Right cardiac atrium (tissue), 5 donors: ENCODE data around the gene GSK3B. TPM values are rescaled to one million over a fixed set of nuclear protein-coding genes. Genes with fewer than 3 reads are reported as not detected.

ENCODE experiments used
- ATAC-seq, 2 donors: fragments of 200-7000 bp; cut with Tn5 transposase; one replicate each; pipeline versions ENCODE4 v1.8.0 to v1.9.1; 2020; ENCODE audit warnings: moderate library complexity in 2 of 2, mild to moderate bottlenecking in 1 of 2
- DNase-seq, 3 donors: peaks; one replicate each; pipeline ENCODE4 v3.0.0-alpha.2; 2020
- H3K27ac ChIP-seq: one replicate; pipeline ENCODE4 v1.5.1; 2013; ENCODE audit warnings: mild to moderate bottlenecking, low read length, control low read depth, moderate library complexity
- H3K27me3 ChIP-seq: one replicate; pipeline ENCODE4 v1.6.1; 2013; ENCODE audit not compliant: control insufficient read depth, insufficient read depth
- H3K4me1 ChIP-seq: one replicate; pipeline ENCODE4 v1.6.1; 2013; ENCODE audit warnings: low read length; ENCODE audit not compliant: control insufficient read depth, insufficient read depth
- H3K4me3 ChIP-seq: one replicate; pipeline ENCODE4 v1.5.1; 2013; ENCODE audit warnings: low read length, control low read depth
- H3K9me3 ChIP-seq: one replicate; pipeline ENCODE4 v1.6.1; 2013; ENCODE audit warnings: low read length; ENCODE audit not compliant: control insufficient read depth
- WGBS: extraction: QIAGEN DNeasy Blood & Tissue Kit; methylation state at CpG from one replicate; pipeline ENCODE4 v1.1.7; 2013; 5-methylcytosine and 5-hydroxymethylcytosine counted together
- intact Hi-C, 4 donors: fragments of 100-400 bp; cut with DNase I; formaldehyde crosslinking; loops; one replicate each; pipeline versions ENCODE4 v1.11.0 to v1.14.0; 2022 to 2023
- polyA plus RNA-seq: library from polyadenylated mRNA; stranded (reverse); fragments of 200-250 nt; gene quantifications from one replicate; pipeline ENCODE4 v1.2.3, GENCODE V29; 2013
- total RNA-seq, 4 donors: library from RNA; stranded (reverse); fragmentation: NEBNext Ultra II Directional; extraction: Animal tissue kit (Norgen Biotek cat#: 25700); gene quantifications; one replicate each; pipeline ENCODE4 v1.2.1, GENCODE V29; 2021
- donor health status: healthy with polysubstance abuse.
- donor health status: DM: no; HTN: yes; CAD: no.
- donor health status: DM: no; HTN: no; CAD: no.
- donor health status: DM: no; HTN: yes; CAD: no; lungs with severe emphysema.
- donor health status: DM: yes; HTN: yes; CAD: no.

The GSK3B gene
- total and polyA plus RNA-seq, 5 donors: 11.4 to 44.6 (median 39.8) TPM

DNA sequence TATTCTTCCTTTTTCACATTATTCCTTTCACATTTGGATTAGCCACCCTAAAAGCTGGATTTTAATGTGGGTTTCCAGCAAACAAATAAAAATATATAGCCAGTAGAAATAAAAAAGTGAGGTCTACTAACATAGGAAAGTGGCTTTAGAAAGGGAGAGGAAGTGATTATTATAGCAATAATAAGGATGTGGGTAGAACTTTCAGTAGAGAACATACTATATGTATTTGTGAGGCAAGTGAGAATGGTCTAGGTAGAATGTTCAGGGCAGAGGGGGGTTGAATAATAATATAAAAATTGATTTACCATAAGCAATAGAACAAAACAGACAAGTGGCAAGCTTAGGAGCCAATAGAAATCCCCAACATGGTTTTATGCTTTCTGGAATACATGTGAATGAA is 223.7 kb downstream of the GSK3B start:
- ATAC-seq (no peak), DNase-seq (no peak)
- no peaks in the 10 kb centered on the region for H3K4me1 ChIP-seq
- H3K4me3 ChIP-seq: no peak overlapping the region
- no peak overlapping the region for H3K27ac ChIP-seq
- no peaks in the 10 kb centered on the region for H3K27me3 ChIP-seq
- intact Hi-C loops: no loop called here
- no peaks in the 10 kb centered on the region for H3K9me3 ChIP-seq

DNA sequence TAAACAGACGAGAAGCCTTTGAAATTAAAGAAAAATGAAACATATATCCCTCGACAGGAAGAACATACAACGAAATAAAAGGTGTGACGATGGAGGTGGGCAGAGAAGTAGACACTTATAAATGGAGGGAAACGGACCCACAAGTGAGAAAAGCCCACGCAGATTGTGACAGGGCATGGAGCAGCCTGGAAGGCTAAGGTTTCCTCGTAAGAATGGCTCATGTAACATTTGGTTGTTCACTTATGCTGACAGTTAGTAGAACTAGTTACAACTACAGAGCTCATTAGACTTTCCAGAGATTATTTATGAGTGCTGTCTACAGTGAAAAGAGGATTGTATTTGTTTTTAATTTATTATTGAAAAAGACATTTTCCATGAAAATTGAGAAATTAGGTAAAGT is 229.8 kb downstream of the GSK3B start:
- 92% methylated on average over 7 of the region's 7 CpGs for WGBS
- no peak for DNase-seq
- Histone ChIP-seq H3K4me3 (no peak overlapping the region), H3K9me3 (no peaks in the 10 kb centered on the region), H3K4me1 (no peaks in the 10 kb centered on the region), H3K27ac (no peak overlapping the region), H3K27me3 (no peaks in the 10 kb centered on the region)
- intact Hi-C loops: no loop called here
- no peak for ATAC-seq

DNA sequence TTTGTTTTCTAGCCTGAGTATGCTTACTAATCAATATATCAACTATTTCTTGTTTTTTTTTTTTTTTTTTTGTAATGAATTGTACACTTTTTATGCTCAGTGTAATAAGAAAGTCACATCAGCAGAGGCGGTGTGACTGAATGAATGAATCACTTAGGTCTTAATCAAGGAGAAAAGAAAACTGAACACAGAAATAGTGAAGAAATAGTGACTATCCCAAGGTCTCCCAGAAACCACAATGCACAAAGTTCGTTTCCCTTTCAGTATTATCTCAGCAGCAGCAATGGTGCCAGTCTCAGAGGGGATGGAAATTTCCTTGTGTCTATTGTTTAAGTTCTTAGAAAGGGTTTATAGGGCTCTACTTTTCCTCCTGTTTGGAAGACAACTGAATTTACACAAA is 231.6 kb downstream of the GSK3B start:
- no peak for ATAC-seq
- H3K4me3 ChIP-seq: no peak overlapping the region
- intact Hi-C loops: no loop called here
- no peaks in the 10 kb centered on the region for H3K27me3 ChIP-seq
- no peaks in the 10 kb centered on the region for H3K9me3 ChIP-seq
- WGBS: 95% methylated on average over 2 of the region's 2 CpGs
- H3K4me1 ChIP-seq: no peaks in the 10 kb centered on the region
- no peak overlapping the region for H3K27ac ChIP-seq
- DNase-seq: no peak

DNA sequence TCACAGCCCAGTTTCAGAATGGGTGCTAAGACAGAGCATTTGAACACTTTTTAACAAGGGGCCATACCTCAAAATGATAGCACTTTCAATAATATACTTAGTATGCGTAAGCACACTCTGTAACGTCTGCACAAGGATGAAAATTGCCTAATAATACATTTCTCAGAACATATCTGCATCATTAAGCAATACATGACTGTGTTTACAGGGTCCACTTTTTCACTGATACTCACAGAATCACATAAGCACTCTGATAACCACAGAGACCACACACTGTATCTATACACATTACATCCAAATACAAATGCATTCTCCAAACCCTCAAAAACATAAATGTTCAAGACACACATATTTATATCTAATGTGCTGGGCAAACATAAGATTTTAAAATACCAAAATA is 232.6 kb downstream of the GSK3B start:
- 94% methylated on average over 2 of the region's 2 CpGs for WGBS
- no peaks in the 10 kb centered on the region for H3K27me3 ChIP-seq
- no peak overlapping the region for H3K27ac ChIP-seq
- no peaks in the 10 kb centered on the region for H3K9me3 ChIP-seq
- no peak for ATAC-seq
- no peak for DNase-seq
- intact Hi-C loops: no loop called here
- no peak overlapping the region for H3K4me3 ChIP-seq
- no peaks in the 10 kb centered on the region for H3K4me1 ChIP-seq

DNA sequence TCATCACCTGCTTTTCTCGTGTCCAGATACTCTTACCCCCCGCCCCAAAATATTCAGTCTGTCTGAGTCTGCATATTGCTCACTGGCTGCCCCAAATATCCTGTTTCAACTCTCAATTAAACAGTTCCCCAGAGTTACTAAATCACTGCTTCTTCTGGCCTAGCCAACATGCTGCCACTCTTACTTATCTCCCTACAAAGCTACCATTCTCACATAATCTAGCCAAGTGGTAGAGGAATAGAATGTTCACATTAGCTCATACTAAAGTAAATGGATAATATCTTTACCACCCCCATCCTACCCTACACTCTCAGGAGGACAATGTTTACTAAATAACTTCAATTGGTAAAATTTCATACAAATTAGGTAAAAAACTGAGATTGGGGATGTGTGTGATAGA is 234.5 kb downstream of the GSK3B start:
- no peak for ATAC-seq

DNA sequence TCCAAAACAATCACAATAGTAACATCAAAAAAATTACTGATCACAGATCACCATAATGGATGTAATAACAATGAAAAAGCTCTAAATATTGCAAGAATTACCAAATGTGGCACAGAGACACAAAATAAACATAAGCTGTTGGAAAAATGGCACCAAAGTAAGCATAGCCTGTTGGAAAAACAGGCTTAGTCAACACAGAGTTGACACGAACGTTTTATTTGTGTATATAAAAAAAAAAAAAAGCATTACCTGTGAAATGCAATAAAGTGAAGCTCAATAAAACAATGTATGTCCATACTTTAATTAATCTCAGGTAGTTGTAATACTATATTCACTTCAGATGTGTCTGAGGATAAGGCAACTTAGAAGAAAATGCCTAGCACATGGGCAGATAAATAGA is 235.3 kb downstream of the GSK3B start:
- H3K27ac ChIP-seq: no peak overlapping the region
- intact Hi-C loops: no loop called here
- no peak for ATAC-seq
- no peak for DNase-seq
- 96% methylated on average over 2 of the region's 2 CpGs for WGBS
- H3K9me3 ChIP-seq: no peaks in the 10 kb centered on the region
- H3K4me1 ChIP-seq: no peaks in the 10 kb centered on the region
- H3K27me3 ChIP-seq: no peaks in the 10 kb centered on the region
- H3K4me3 ChIP-seq: no peak overlapping the region

More for the DNA sequence above, 234.5 kb downstream of the GSK3B start:
- Histone ChIP-seq H3K27me3 (no peaks in the 10 kb centered on the region), H3K4me3 (no peak overlapping the region), H3K4me1 (no peaks in the 10 kb centered on the region), H3K9me3 (no peaks in the 10 kb centered on the region), H3K27ac (no peak overlapping the region)
- intact Hi-C loops: no loop called here
- WGBS: over 99% methylated on average over 2 of the region's 2 CpGs
- DNase-seq: no peak

DNA sequence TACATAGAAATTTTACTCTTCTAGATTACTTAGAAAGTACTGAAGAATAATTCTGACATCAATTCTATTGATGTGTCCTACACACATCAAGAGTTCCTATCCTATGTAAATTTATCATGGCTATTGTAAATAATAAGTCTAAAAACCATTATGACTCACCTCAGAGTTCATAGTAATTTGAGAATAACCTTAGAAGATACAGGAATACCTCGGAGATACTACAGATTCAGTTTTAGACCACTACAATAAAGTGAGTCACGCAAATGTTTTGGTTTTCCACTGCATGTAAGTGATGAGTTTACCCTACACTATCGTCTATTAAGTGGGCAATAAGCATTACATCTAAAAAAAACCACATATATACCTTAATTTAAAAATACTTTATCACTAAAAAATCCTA is 237.6 kb downstream of the GSK3B start:
- over 99% methylated on average over 3 of the region's 3 CpGs for WGBS
- H3K9me3 ChIP-seq: no peaks in the 10 kb centered on the region
- intact Hi-C loops: no loop called here
- H3K4me1 ChIP-seq: no peaks in the 10 kb centered on the region
- DNase-seq (no peak), ATAC-seq (no peak)
- H3K27me3 ChIP-seq: no peaks in the 10 kb centered on the region
- H3K4me3 ChIP-seq: no peak overlapping the region
- no peak overlapping the region for H3K27ac ChIP-seq

DNA sequence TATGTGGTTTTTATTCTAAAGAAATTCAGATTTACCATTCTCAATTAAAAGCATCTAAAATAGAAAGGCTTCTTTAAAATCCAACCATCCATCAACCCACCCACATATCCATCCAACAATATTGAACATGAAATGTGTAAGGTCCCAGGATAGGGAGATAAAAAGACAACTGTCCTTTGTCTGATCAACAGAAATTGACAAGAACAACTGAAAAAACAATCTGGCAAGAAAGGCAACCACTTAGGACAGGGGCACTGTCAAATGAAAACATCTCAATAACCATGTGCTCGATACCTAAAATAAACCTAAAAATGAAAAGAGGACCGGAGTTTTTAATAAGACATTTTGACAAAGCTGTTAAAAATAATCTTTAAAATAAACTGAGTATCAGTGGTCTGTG is 245.1 kb downstream of the GSK3B start:
- H3K4me3 ChIP-seq: no peak overlapping the region
- no peaks in the 10 kb centered on the region for H3K27me3 ChIP-seq
- no peak overlapping the region for H3K27ac ChIP-seq
- no peak for DNase-seq
- no peaks in the 10 kb centered on the region for H3K4me1 ChIP-seq
- ATAC-seq: no peak
- intact Hi-C loops: no loop called here
- no peaks in the 10 kb centered on the region for H3K9me3 ChIP-seq
- WGBS: 90% methylated on average over 2 of the region's 2 CpGs

DNA sequence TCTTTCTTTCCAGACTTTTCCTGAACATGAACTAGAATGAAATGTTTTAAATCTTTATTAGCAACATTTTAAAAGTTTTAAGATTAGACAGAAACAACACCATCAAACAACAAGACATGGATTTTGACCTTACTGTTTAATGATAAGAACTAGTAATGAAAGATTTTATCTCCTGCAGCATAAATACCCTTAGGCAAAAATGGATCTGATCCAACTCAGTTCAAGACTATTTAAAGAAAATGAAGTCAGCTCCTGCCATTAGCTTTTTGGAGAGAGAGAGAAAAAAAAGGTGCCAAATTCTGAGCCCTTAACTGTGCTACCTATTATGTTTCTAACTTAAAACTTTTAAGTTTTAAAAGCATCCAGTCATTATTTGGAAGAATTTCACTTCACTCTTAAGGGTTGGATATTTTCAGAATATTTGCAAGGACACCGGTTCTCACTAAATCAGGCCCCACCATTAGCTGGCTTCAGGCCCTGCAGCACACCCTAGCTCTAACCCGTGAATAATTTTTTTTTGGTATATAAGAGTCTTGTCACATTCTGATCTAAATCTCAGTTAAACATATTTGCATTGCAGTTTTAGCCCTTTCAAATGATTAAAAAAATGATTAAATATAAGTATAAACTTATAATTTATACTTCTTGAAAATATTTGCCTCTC is 252.3 kb downstream of the GSK3B start:
- H3K27me3 ChIP-seq: no peaks in the 10 kb centered on the region
- peak overlapping the region; percentile 45 for H3K27ac ChIP-seq
- peaks cover 1% of the 10 kb centered on the region for H3K4me1 ChIP-seq
- no peak overlapping the region for H3K4me3 ChIP-seq
- H3K9me3 ChIP-seq: no peaks in the 10 kb centered on the region
- ATAC-seq: no peak
- WGBS: 29% methylated on average over 2 of the region's 2 CpGs
- DNase-seq: no peak
- intact Hi-C loops: no loop called here

DNA sequence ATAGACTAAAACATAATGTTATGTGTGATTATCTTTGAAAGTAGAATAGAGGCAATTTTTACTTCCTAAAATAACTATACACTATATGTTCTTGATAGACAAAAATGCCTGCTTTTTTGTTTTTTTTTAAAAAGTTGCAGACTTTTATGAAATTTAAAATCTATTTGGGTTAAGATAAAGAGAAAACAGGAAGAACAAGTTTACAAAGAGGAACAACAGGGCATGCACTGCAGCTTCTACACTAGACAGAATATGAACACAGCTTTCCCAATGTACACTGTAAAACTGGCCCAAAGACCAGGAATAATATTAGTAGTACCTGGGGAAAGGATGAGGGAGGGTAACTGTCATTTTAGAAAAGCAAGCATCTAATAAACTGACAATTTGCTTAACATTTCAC is 258.7 kb downstream of the GSK3B start:
- Histone ChIP-seq H3K27ac (no peak overlapping the region), H3K4me1 (no peaks in the 10 kb centered on the region), H3K4me3 (no peak overlapping the region), H3K9me3 (no peaks in the 10 kb centered on the region), H3K27me3 (no peaks in the 10 kb centered on the region)
- DNase-seq (no peak), ATAC-seq (no peak)
- intact Hi-C loops: no loop called here

DNA sequence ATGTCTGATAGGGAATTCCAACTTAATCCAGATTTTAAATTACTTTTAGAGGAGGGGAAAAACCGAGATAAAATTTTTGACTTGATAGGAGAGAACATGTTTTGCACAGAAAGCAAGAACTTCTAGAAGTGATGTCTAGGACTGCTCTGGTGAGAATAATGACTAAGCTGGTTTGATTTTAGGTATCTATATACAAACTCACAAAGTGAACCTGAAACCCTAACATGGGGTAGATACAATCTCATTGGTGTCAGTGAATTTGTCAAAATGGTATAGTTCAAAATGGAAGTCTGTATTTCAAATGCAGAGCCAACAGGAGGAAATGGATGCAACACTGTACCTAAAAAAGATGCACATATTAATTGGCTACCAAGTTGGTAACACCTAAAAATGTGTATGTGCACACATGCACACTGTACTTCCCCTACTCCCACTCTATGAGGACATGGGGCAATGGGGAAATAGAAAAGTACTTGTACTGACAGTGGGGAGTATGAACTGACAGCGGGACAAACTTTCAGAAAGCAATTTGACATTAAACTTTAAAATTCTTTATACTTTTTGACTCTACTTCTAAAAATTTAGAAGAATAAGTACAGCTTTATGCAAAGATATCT is 259.4 kb downstream of the GSK3B start:
- Histone ChIP-seq H3K4me3 (no peak overlapping the region), H3K9me3 (no peaks in the 10 kb centered on the region), H3K27ac (no peak overlapping the region), H3K4me1 (no peaks in the 10 kb centered on the region), H3K27me3 (no peaks in the 10 kb centered on the region)
- intact Hi-C loops: no loop called here
- 92% methylated on average over 2 of the region's 2 CpGs for WGBS
- no peak for DNase-seq
- ATAC-seq: no peak

DNA sequence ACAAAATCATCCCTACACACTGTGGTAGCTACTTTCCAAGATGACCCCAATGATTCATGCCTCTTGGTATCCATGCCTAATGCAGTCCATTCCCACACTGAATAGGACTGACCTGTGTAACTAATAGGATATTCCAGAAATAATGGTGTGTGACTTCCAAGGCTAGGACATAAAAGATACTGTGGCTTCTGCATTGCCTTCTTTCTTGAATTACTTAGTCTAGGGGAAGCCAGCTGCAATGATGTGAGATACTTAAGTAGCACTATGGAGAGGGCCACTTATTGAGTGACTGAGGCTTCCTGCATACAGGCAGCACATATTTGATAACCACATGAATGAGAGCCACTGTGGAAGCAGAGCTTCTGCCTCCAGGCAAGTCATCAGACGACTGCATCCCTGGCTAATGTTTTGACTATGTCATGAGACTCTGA is 262.3 kb downstream of the GSK3B start:
- WGBS: 63% methylated on average over 1 of the region's 1 CpG
- ATAC-seq (no peak), DNase-seq (no peak)
- Histone ChIP-seq H3K27me3 (no peaks in the 10 kb centered on the region), H3K4me1 (peaks cover 3% of the 10 kb centered on the region), H3K9me3 (no peaks in the 10 kb centered on the region), H3K27ac (no peak overlapping the region), H3K4me3 (no peak overlapping the region)
- intact Hi-C loops: no loop called here
